ENCODE measurements around the gene MLNR.

MLNR gene

DNA sequence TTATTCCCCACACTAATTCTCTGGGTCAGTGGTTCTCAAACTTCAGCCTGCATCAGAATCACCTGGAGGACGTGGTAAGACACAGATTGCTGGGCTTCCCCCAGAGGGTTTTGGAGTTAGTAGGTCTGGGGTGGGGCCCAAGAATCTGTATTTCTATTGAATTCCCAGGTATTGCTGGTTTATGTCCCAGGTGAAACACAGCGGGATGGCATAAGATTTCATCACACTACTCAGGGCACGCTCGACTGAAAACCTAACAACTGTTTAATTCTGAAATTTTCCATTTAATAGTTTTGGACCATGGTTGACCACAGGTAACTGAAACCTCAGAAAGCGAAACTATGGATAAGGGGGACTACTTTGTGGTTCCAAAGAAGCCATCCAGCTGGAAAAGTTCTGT lies 6.5 kb downstream of the MLNR start:
- DNase-seq (ENCODE audit: low read depth), result no peak

DNA sequence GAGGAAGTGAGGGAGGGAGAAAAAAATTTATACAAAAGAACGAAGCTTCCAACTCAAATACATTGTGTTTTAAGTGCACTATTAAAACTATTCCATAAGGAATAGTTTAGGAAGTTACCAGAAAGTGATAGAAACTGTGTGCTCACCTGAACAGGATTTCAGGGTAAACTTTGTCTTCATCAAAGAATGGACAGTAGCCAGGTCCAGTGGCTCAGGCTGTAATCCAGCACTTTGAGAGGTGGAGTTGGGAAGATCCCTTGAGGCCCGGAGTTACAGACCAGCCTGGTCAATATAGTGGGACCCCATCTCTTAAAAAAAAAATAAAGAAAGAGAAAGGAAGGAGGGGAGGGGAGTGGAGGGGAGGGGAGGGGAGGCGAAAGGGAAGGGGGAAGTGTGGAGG lies 14.6 kb downstream of the MLNR start:
- DNase-seq (ENCODE audit: low read depth), result no peak

DNA sequence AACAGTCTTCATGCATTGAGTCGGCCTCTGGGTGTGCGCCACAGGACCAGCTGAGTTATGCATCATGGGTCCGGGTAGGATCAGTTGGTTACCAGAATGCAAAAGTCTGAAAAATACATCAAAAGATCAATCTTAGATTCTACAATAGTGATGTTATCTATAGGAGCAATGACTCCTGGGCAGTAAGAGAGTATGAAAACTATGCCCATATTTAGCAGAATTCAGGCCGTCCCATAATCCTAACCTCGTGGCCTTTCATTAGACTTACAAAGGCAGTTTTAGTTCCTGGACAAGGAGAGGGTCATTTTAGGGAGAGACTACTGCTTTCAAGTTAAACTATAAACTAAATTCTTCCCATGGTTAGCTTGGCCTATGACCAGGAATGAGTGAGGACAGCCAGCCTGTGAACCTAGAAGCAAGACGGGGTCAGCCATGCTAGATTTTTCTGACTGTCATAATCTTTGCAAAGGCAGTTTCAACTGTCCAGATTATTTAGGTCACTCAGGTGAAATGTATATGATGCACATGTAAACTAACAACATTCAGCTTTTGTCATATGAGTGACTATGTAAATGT lies 15.8 kb downstream of the MLNR start:
- no peak for DNase-seq (ENCODE audit: low read depth)

DNA sequence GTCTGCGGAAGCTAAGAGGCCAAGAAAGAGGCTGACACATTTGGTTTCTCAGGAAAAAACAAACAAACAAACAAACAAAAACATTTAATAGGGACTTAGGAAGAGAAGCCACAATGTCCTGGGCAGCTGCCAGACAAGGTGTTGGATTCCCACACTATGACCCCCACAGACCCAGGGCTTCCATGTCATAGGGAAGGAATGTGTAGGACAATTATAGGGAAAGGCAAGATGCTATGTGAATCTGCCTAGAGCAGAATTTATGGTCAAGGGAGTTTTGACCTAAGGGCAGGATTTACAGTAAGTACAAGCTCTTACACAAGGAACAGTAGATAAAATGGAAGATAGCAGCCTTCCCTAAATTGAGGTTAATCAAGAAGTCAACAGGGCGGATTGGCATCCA lies 18.5 kb downstream of the MLNR start:
- no peak for DNase-seq (ENCODE audit: low read depth)

DNA sequence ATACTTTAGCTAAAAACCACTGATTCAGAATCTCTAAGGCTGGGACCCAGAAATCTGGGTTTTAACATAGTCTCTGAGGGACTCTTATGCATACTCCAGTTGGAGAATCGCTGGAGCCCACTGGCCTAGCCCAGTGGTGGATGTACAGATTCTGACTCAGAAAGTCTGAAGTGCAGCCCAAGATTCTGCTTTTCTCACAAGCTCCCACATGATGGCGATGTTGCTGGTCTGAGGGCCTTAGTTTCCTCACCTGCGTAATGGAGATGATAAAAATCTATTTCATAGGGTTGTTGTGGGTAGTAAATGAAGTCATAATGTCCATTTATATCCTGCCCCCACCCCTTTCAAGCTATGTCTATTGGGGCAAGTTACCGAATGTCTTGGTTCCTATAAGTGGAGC lies 19.9 kb downstream of the MLNR start:
- DNase-seq (ENCODE audit: low read depth), result no peak

DNA sequence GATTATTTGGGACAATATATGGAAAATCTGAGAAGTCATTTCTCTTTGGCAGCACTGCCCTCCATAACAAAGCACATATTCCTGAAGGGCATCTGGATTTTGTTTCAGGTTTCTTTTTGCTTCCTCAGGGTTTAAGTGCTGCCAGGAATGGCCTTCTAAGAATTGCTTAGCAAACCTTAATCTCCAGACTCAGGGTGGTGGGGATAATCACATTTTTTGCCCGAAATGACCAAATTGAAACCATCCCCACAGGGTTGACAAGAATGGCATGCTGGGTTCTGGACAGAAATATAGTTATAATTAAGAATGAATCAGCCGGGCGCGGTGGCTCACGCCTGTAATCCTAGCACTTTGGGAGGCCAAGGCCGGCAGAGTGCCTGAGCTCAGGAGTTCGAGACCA lies 21.2 kb downstream of the MLNR start:
- no peak for DNase-seq (ENCODE audit: low read depth)

DNA sequence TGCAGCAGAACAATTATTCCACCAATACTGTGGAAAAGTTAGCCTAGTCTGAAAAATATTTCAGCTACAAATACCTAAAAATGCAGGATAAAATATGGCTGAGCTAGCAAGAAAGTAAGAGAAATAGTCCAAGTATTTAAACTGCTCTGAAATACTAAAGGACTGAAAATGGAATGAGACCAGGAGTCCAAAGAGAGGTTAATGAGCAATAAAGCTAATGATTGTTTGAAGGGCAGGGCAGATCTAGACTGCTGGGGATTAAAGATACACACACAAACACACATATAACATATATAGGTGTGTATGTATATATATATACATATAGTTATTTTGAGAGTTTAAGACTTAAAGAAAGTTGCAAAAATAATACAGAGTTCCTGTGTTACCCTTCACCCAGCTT lies 25.0 kb downstream of the MLNR start:
- no peak for DNase-seq (ENCODE audit: low read depth)

DNA sequence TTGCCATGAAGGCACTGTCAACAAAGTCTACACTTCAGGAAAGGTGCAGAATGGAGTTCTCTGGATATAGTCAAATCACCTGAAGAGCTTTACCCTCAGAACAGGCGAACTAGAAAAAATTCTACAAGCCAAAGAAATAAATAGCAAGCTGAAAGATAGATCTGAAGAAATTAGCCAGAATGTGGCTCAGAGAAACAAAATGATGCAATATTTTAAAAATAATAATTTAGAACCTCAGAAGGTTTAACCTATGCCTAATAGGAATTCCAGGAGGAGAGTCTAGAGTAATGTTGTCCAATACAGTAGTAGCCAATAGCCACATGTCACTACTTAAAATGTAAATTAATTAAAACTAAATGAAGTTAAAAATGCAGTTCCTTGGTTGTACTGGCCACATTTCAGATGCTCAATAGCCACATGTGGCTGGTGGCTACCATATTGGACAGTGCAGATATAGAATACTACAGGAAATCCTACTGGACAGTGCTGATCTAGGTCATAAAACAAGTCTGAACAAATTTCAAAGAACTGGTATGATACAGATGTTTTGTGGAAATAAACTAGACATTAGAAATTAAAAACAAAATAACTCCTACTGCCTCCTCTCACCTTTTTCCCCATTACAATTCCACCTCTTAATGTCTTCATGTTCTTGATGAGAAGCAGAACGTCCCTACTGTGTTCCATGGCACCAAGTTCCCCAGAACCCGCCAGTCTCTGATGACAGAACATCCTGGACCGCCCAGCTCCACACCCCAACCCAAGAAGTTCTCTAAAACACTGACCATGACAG lies 26.9 kb downstream of the MLNR start:
- peak; percentile 25 for DNase-seq (ENCODE audit: low read depth)

DNA sequence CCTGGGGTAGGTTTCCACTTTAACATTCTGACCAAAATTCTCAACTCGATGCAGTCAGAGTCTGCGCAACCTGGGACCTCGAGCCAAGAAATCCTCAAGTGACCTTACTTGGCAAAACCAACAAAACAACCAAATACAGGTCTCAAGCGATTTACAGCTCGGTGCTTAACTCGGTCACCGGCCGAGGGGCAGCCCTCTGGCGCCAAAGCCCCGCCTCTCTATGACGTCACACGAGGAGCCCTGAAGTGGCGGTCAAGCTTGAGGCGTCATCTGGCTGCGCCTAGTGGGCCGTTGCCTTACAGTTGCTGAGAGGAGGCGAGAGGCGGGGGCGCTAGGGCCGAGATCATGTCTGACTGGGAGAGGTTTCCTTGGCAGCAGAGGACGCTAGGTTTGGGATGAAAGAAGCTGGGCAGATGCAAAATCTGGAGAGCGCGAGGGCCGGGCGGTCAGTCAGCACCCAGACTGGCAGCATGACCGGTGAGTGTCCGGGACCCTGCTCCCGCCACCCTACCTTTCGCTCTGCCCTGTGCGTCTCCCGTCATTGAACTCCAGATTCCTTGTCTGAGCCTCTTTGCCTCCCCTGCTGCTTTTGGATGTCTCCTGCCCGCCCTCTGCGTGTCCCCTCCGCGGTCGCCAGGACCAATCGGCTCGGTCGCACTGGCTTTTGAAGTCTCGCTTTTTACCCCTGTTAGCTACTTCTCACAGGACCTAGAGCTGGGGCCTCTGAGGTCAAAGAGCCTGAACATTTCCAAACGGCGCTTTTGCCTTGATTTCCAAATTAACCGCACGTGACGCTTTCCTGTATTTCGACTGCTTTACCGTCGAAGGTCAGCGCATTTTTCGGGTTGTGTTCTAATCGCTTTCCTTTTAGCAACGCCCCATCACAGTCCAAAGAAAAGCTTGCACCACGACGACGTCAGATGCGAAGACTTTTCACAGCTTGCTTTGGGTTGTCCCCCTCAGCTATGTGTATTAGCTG lies 27.8 kb downstream of the MLNR start, which contains the start of gene CDADC1:
Gene CDADC1, plus strand, starts transcription at position 283 of the 979 bp plus-strand sequence. Its CDS starts 113 bp downstream, at position 396.
- DNase-seq (ENCODE audit: low read depth), result peak; percentile 94

DNA sequence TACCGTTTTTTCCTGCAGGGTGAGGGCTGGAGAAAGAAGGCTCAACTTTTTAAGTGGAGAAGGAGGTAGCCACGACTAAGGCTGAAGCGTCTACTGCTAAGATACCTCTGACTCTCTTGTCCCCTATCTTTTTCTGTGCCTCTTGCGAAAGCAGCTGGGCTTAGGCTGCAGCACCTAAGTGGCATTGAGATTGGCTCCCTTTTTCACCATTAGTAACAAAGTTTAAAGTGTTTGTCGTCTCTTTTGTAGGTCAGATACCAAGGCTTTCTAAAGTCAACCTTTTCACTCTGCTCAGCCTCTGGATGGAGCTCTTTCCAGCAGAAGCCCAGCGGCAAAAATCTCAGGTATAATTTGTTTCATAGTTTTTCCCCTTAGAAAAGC lies 28.5 kb downstream of the MLNR start:
- DNase-seq (ENCODE audit: low read depth), result no peak

DNA sequence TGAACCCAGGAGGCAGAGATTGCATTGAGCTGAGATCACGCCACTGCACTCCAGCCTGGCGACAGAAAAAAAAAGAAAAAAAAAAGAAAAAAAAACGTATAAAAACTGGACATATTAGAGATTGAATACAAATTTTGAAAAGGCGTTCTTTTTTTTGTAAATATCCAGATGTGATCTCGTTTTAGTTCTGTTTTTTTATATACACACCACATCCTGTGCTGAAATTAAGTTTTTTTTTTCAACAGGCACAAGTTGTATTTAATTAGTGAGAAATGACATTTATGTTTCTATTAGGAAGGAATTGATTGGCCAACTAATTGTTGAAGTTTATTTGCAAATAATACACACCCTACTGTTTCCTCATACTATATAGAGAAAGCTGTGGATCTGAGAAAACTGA lies 31.2 kb downstream of the MLNR start:
- DNase-seq (ENCODE audit: low read depth), result no peak

DNA sequence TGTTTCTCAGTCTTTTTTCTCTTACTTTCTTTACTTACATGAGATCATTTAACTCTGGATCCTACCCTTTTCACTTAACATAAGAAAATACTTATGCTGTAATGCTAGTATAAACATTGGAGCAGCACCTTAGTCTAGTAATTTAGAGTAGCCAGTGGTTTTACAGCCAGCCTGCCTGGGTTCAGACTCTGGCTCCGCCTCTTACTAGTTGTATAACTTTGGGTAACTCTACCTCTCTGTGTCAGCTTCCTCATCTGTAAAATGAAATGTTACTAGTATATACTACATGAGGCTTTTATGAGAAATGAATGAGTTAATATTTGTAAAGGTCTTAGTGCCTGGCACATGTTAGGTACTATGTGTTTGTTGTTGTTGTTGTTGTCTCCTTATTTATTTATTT lies 33.2 kb downstream of the MLNR start:
- no peak for DNase-seq (ENCODE audit: low read depth)

DNA sequence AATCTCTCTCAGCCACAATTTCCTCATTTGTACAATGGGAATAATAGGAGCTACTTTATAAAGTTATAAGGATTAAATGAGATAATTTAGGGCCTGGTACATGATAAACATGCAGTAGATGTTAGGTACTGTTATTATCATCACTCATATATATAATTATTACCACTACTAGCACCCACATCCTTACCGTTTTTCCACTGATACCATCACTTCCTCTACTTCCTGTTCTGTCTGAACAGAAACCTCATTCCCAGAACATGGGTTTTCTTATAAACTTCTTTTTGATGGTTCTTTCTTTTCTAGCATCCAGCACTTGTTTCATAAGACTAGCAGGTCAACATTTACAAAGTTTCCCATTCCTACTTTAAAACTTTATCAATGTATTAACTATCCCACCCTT lies 33.9 kb downstream of the MLNR start:
- DNase-seq (ENCODE audit: low read depth), result no peak

DNA sequence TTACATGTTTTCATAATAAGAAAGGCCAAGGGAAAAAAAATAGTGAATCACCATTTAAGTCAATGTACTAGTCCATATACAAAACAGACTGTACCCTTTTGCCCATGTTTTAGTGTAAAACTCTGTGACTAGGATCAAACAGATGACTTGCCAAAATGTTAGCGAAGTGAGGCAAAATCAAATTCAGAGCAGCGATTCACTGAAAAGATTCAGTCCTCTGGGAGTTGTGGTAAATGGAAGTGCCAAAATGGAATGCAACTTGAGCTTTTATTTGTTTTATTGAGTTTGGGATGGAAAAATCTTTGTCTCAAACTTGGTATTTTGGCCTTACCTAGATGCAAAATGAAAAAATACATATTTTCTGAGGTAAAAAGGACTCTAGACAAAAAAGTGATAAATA lies 36.7 kb downstream of the MLNR start:
- no peak for DNase-seq (ENCODE audit: low read depth)

DNA sequence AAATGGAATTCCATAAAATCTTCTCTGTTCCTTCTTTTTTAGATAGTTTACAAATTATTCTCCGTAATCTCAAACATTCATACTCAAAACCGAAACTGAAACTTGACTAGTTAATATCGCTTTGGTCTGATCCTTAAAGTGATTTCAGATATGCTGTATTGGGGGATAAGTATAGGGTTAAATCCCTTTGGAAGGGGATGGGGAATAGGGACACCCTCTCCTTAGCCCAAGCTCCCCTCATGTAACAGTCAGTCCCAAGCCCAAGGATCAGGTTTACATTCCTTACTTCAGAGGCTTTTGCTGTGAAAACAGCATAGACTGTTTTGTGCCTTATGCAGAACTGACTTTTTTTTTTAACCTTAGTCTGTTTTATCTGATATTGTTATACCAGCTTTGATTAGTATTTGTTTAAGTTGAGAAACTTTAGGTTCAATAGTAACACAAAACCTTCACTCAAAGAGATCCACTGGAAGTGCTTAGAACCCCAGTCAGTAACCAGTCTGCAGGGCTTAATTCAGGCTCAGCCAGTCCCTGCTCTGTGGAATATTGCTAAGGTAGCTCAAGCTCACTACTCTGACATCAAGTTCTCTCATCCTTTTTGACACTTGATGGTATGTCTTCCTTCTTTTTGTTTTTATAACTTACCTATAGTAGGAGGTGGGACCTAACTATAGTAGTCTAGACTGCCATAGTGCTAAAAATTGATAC lies 38.1 kb downstream of the MLNR start:
- no peak for DNase-seq (ENCODE audit: low read depth)

DNA sequence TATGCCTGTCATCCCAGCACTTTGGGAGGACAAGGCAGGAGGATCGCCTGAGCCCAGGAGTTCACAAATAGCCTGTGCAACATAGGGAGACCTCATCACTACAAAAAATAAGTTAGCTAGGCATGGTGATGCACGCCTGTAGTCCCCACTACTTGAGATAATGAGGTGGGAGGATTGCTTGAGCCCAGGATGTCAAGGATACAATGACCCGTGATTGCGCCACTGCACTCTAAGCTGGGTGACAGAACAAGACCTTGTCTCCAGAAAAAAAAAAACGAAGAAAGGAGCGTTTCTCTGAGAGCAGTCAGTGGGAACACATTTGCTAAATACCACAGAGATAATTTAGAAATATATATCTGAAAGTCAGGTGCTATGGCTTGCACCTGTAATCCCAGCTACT lies 39.4 kb downstream of the MLNR start:
- no peak for DNase-seq (ENCODE audit: low read depth)

DNA sequence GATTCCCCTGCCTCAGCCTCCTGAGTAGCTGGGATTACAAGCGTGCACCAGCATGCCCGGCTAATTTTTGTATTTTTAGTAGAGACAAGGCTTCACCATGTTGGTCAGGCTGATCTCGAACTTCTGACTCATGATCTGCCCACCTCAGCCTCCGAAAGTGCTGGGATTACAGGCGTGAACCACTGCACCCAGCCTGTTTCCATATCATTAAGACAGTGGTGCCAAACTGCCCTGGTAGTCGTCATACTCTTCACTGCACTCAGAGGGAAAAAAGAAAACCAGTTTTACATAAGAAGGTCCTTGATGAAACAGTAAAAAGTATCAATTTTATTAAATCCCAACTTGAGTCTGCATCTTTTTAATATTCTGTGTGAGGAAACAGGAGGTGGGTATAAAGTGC lies 42.5 kb downstream of the MLNR start:
- no peak for DNase-seq (ENCODE audit: low read depth)

DNA sequence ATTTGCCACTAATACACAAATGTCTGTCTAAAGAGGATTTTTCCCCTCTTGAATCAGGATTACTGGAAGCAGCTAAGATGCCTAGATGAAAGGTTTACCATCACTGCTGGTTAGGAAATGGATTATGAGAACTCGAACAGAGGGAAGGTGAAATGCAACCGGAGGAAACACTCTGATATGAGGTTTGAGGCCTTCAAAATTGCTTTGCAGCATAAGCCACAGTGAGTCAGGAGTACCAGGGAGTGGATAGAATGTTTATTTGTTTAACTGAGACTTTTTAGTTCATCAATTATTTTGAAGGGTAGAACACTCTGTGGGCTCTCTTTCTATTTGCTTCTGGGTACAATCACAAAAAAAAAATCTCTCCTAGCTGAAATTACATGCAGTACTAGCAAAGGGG lies 45.7 kb downstream of the MLNR start:
- no peak for DNase-seq (ENCODE audit: low read depth)

DNA sequence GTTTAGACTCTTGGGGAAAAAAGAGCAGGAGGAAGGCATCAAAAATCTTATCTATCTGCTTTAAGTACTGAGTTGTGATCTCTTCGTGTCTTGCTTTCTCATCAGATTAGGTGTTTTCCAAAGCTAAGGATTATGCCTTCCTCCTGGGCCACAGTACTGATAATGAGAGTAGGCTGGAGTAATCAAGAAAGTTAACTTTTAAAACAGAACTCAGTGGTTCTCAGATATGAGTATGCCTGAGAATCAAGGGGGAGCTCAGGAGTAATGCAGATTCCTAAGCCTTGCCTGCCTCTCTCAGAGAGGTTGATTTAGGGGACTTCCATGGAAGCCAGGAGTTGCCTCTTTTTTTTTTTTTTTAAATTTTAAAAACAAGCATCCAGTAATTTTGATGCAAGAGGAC lies 51.1 kb downstream of the MLNR start:
- no peak for DNase-seq (ENCODE audit: low read depth)

Measured in CMK (cell line).